ENCODE results near the gene WWP2. TPM values are rescaled to one million over a fixed set of nuclear protein-coding genes. Genes with fewer than 3 reads are reported as not detected.
A peak's percentile ranks its signal among the peaks of the same experiment; 100 is the strongest.

The WWP2 gene
- 19.1 and 30.5 TPM in 2 replicates for total RNA-seq

GRCh38 chr16:69761983-69762813 is at the start of gene WWP2:
TSS of gene WWP2 (plus strand) at chr16:69762332. CDS start at chr16:69787011, 24,679 bp downstream.

DNA sequence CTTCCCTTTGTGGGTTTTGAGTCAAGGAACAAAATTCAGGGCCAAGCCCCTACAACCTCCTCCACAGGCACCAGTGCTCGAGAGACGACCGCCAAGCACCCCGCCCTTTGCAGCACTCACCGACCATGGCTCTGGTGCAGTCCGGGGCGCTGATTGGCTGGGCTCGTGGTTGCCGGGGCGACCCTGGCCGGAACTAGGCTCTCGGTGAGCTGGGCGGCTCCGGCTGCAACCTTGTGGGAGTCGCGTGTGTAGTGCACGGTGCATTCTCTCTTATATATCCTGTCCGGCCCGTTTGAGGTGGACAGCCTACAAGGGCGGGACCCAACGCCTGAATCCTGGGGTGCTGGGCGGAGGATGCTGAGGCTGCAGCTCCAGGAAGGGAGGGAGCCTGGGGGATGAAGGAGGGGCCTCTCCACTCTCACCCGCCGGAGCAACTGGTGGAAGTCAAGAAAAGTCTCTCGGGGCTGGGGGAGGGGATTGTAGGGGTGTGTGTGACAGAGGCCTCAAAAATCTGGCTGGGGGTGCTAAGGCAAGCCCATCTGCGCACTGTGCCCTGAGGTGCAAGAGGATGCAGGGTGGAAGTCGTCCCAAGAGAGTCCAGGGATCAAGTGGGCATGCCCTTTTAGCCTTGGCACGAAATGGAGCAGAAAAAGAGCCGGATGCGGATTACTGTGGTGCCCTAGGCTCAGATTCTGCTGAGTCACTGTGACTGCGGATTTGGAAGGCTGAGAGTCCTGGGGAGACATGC is 35.6 kb upstream of the WWP2 start, which contains the start of gene NQO1:
TSS of gene NQO1 (minus strand) at position 248 of the 748 bp plus-strand sequence. CDS start at position 127, 121 bp downstream.

DNA sequence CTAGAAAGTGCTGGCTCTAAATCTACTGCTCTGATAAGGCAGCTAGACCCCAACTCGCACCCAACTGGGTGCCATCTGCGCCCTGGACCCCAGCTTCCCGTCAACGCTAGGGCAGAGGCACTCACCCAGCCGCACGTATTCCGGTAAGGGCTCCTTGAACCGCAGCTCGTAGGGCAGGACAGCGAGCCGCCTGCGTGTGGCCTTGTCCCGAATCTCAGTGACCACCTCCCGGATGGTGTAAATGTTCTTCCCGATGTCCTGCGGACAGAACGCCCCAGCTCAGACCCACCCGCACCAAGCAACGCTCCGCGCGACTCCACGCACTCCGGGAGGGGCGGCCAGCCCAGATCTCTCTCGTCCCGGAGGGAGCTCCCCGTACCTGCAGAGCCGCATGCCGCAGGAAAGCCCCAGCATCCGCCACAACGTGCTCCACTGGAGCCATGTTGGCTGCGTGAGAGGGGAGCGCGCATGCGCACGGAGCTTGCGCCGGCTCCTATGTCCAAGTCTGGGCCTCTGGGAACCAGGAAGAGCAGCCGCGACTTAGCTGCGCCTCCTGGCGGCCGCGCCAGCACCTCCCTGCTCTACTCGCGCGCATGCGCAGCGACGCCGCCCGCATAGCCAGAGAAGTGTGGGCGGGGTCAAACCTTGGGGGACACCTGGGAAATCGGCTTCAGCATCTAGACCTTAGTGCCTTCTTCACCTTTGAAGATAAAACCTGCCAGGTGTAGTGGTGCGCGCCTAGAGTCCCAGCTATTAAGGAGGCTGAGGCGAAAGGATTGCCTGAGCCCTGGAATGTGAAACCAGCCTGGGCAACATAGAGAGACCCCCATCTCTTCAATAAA is 7.4 kb upstream of the WWP2 start, which contains the start of gene NOB1:
TSS of gene NOB1 (minus strand) at position 458 of the 842 bp plus-strand sequence. CDS start at position 442, 16 bp downstream.

DNA sequence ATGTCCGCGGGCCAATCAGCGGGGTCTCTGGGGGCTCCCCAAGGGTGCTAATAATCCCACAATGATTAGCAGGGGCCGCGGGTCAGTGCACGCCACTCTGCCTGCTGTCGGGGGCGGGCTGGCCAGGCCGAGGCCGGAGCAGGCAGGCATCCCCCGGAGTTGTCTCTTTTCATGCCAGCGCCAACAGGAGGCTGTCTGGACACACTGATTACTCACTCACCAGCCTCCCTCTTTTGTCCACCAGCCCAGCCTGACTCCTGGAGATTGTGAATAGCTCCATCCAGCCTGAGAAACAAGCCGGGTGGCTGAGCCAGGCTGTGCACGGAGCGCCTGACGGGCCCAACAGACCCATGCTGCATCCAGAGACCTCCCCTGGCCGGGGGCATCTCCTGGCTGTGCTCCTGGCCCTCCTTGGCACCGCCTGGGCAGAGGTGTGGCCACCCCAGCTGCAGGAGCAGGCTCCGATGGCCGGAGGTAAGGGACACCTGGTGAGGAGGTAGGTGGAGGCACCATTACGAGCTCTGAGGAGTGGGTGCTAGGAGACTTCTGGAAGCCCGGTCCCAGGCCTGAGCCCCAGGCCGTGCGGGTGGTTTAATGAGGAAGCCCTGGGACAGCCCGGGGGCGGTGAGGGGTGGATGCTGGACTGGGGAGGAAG is 189.0 kb downstream of the WWP2 start, which contains the start of gene CLEC18A:
TSS of gene CLEC18A (plus strand) at position 318 of the 655 bp plus-strand sequence. CDS start at position 351, 33 bp downstream.

Small RNA genes within 50 kb of the gene (small RNA-seq; reads per million reads assigned to genes)
- gene AC026468.1 (not detected), gene MIR140 (164 reads per million, percentile 99 among the genes with 10 or more reads in this experiment), gene RF00091 (not detected)

Other genes starting within 250 kb of the WWP2 start
- 20.2 and 27.6 TPM in 2 replicates for gene NFAT5, start 196.4 kb upstream of the WWP2 start, total RNA-seq
- 423 and 585 TPM in 2 replicates for gene NQO1, start 35.8 kb upstream of the WWP2 start, total RNA-seq
- gene NOB1, start 7.4 kb upstream of the WWP2 start, total RNA-seq: 57.5 and 61.0 TPM in 2 replicates
- 0.20 TPM in 1 of 2 replicates, not detected in the other for gene CLEC18A, start 189.0 kb downstream of the WWP2 start, total RNA-seq

Measured in subcutaneous preadipocyte (primary cell).